Testis (tissue), 3 donors: ENCODE measurements around the gene DPF3. TPM values are rescaled to one million over a fixed set of nuclear protein-coding genes. Genes with fewer than 3 reads are reported as not detected.

ENCODE experiments used
- DNase-seq: peaks from one replicate; pipeline ENCODE4 v3.0.0-alpha.2; 2019
- H3K27ac ChIP-seq, 2 donors: fragments of 200-600 bp; sonication (generic); one replicate each; pipeline ENCODE4 v1.5.1; 2019
- H3K27me3 ChIP-seq: fragments of 200-600 bp; sonication (generic); one replicate; pipeline ENCODE4 v1.5.1; 2019
- H3K36me3 ChIP-seq: fragments of 200-600 bp; sonication (generic); one replicate; pipeline ENCODE4 v1.5.1; 2017; ENCODE audit warnings: low read depth; ENCODE audit errors: missing control alignments
- H3K4me1 ChIP-seq: fragments of 200-600 bp; sonication (generic); one replicate; pipeline ENCODE4 v1.5.1; 2019
- H3K4me3 ChIP-seq, 2 donors: fragments of 200-600 bp; sonication (generic); one replicate each; pipeline ENCODE4 v1.5.1; 2017 to 2019
- H3K9me3 ChIP-seq: fragments of 200-600 bp; sonication (generic); one replicate; pipeline ENCODE4 v1.5.1; 2017
- POLR2A ChIP-seq: fragments of 450-650 bp; IDR thresholded peaks from one replicate; pipeline ENCODE4 v1.6.1; 2017; ENCODE audit warnings: antibody characterized with exemption, mild to moderate bottlenecking, moderate library complexity
- WGBS, 2 donors: methylation state at CpG; one replicate each; pipeline ENCODE4 v1.1.5; 2018; 5-methylcytosine and 5-hydroxymethylcytosine counted together
- intact Hi-C: fragments of 100-400 bp; cut with DNase I; formaldehyde crosslinking; loops from one replicate; pipeline ENCODE4 v1.15.1; 2023; ENCODE audit warnings: low total_unique reads
- polyA plus RNA-seq: library from polyadenylated mRNA; stranded (reverse); fragments of 350-450 nt; fragmentation: Illumina TruSeq; extraction: RNeasy Lipid Tissue Mini Kit (QIAGEN cat#74804); gene quantifications from one replicate; pipeline ENCODE4 v1.2.3, GENCODE V29; 2014; ENCODE audit warnings: low read depth, low replicate concordance; ENCODE audit not compliant: insufficient read depth
- total RNA-seq, 2 donors: library from RNA; depleted of rRNA; stranded (reverse); fragments of >200 nt; gene quantifications; one replicate each; pipeline ENCODE4 v1.2.3, GENCODE V29; 2016
- TF ChIP-seq, protein P1 (sequence below), 3 experiments: fragments of 450-650 bp in 2 of 3; fragments of 200-600 bp in 1 of 3; sonication (generic) in 1 of 3; IDR thresholded peaks; one replicate each; pipeline ENCODE4 v1.5.1; 2016 to 2019; ENCODE audit warnings: antibody characterized with exemption in 3 of 3, mild to moderate bottlenecking in 2 of 3, moderate library complexity in 1 of 3

Gene DPF3
- total and polyA plus RNA-seq, 3 donors from 2014 or later: 14.6 to 41.6 (median 26.4) TPM

DNA sequence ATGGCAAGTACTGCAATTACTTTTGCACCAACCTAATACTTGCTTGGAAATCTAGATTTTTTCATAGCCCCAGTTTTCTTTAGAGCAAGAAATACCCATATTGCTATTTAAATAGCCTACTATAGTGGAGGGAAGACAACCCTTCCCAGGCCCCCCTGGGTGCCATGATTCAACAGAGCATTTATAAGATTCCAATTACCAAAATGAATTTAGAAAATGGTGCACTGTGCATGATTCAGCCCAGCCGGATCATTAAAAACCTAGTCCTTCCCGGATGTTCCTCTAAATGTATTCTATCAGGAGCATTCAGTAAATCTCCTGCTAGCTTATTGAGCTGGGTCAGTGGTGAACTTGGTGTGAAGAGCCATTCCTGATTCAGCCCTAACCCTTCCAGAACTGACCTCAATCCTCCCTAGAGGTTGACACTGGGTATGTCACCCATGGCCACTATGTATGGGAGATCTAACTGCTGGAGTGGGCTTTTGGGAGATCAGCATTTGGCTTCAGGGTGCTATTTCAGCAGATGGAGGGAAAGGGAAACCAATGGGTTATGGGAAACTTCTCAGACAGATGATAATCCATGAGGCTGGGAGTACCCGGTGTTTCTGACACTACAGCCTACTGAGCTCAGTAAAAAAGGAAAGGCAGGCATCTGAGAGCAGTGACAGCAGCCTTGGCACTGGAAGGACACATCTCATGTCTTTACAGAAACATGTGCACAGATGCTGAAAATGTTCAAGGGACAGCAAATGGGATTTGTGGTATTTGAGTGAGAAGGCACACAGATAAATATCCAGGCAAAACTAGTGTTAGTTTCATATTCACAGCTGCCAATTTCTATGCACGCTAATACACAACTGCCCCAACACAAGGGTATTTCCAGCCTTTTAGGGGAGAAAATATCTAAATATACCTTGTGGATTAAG lies 258.9 kb downstream of the DPF3 start:
- Histone ChIP-seq H3K27ac (no peak overlapping the region), H3K4me3 (no peak overlapping the region), H3K4me1 (no peaks in the 10 kb centered on the region), H3K9me3 (no peaks in the 10 kb centered on the region), H3K36me3 (no peaks in the 10 kb centered on the region), H3K27me3 (no peaks in the 10 kb centered on the region)
- intact Hi-C loops: no loop called here
- TF ChIP-seq, protein P1, sequence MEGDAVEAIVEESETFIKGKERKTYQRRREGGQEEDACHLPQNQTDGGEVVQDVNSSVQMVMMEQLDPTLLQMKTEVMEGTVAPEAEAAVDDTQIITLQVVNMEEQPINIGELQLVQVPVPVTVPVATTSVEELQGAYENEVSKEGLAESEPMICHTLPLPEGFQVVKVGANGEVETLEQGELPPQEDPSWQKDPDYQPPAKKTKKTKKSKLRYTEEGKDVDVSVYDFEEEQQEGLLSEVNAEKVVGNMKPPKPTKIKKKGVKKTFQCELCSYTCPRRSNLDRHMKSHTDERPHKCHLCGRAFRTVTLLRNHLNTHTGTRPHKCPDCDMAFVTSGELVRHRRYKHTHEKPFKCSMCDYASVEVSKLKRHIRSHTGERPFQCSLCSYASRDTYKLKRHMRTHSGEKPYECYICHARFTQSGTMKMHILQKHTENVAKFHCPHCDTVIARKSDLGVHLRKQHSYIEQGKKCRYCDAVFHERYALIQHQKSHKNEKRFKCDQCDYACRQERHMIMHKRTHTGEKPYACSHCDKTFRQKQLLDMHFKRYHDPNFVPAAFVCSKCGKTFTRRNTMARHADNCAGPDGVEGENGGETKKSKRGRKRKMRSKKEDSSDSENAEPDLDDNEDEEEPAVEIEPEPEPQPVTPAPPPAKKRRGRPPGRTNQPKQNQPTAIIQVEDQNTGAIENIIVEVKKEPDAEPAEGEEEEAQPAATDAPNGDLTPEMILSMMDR (IDR thresholded peaks at IDR 0.05): no peak
- no peak for TF ChIP-seq POLR2A
- 94 to 98% methylated on average over 4 of the region's 4 CpGs for WGBS, 2 donors
- no peak for DNase-seq

DNA sequence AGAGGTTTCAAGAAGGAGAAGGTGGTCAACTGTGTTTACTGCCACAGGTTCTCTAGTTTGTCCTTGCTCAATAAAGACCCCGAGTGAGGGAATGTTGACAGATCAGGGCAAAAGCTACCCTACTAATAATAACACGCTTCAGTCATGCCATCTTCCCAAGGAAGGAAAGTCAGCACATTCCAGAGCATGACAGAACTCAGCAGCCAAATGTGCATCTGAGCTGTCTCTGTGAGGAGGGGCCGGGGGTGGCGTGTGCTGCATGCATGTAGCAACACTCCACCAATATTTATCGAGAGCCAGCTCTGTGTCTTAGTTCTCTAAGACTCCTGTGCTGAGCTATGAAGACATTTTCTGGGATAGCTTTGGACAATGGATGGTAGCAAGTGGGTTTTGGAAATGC lies 260.4 kb downstream of the DPF3 start:
- no peaks in the 10 kb centered on the region for H3K27me3 ChIP-seq
- DNase-seq: no peak
- H3K36me3 ChIP-seq: no peaks in the 10 kb centered on the region
- H3K9me3 ChIP-seq: no peaks in the 10 kb centered on the region
- intact Hi-C loops: no loop called here
- WGBS, 2 donors: 86 to 93% methylated on average over 4 to 5 of the region's 5 CpGs
- no peak overlapping the region for H3K4me3 ChIP-seq
- no peaks in the 10 kb centered on the region for H3K4me1 ChIP-seq
- no peak overlapping the region for H3K27ac ChIP-seq
- no peak for TF ChIP-seq POLR2A

DNA sequence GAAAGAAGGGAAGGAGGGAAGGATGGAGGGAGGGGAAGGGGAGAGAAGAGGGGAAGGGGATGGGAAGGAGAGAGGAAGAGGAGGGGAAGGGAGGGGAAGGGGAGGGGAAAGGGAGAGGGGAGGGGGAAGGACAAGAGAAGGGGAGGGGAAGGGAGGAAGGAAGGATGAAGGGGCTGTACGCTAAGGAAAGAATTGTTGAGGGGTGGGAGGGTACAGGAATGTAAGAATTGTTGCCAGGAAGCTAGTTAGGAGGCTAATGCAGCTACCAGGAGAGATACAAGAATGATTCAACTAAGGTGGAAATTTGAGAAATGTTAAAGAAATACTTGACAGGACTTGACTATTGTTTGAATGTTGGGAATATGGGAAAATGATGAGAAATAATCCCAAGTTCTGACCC lies 261.2 kb downstream of the DPF3 start:
- TF ChIP-seq, protein P1 (IDR thresholded peaks at IDR 0.05): no peak
- no peak for TF ChIP-seq POLR2A
- H3K27ac ChIP-seq: no peak overlapping the region
- no peak for DNase-seq
- H3K9me3 ChIP-seq: no peaks in the 10 kb centered on the region
- intact Hi-C loops: no loop called here
- H3K4me1 ChIP-seq: no peaks in the 10 kb centered on the region
- no peak overlapping the region for H3K4me3 ChIP-seq
- no peaks in the 10 kb centered on the region for H3K36me3 ChIP-seq
- H3K27me3 ChIP-seq: no peaks in the 10 kb centered on the region
- 56 to 79% methylated on average over 1 of the region's 1 CpG for WGBS, 2 donors

DNA sequence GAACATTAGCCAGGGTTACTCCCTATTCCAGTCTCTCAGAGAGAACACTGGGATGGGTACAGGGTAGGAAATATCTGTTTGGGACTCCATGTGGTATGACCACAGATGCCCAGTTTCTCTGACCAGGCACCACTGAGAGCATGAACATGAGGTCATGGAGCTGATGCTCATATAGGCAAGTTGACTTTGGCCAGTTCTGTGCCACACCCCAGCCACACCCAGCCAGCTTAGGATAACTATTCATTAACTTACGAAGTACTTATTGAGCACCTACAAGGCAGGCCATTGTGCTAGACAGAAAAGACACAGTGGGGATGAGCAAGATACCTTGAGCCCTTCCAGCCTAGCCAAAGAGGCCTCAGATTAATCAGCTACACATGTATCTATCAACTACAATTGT lies 262.5 kb downstream of the DPF3 start:
- DNase-seq: no peak

DNA sequence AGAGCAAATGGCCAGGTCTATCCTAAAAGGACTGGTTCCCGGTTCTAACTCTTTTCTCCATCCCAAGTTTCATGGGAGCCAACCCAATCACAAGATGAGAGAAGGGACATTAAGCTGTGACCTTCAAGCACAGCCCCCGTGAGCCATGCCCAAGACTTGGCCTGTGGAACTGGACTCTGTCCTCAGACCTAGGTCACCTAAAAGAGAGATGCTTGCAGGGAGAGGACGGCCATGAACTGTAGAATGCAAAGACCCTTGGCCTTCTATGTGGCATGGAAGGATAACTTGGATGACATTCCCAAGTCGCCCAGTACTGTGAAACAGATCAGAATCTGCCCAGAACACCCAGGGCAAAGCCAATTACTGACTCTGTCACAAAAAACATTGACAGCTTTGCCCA lies 263.5 kb downstream of the DPF3 start:
- Histone ChIP-seq H3K36me3 (no peaks in the 10 kb centered on the region), H3K27me3 (no peaks in the 10 kb centered on the region), H3K27ac (no peak overlapping the region), H3K9me3 (no peaks in the 10 kb centered on the region), H3K4me3 (no peak overlapping the region), H3K4me1 (no peaks in the 10 kb centered on the region)
- intact Hi-C loops: no loop called here
- 100% methylated on average over 4 of the region's 4 CpGs for WGBS, 2 donors
- no peak for DNase-seq
- TF ChIP-seq, protein P1 (IDR thresholded peaks at IDR 0.05): no peak
- no peak for TF ChIP-seq POLR2A

More for the DNA sequence above, 262.5 kb downstream of the DPF3 start:
- no peak overlapping the region for H3K4me3 ChIP-seq
- no peaks in the 10 kb centered on the region for H3K9me3 ChIP-seq
- H3K27me3 ChIP-seq: no peaks in the 10 kb centered on the region
- intact Hi-C loops: no loop called here
- no peak overlapping the region for H3K27ac ChIP-seq
- H3K36me3 ChIP-seq: no peaks in the 10 kb centered on the region
- H3K4me1 ChIP-seq: no peaks in the 10 kb centered on the region
- WGBS, 2 donors: 97 to 100% methylated on average over 1 of the region's 1 CpG
- no peak for TF ChIP-seq POLR2A
- TF ChIP-seq, protein P1 (IDR thresholded peaks at IDR 0.05): no peak
